ENCODE measurements around the gene SMPD3. TPM values are rescaled to one million over a fixed set of nuclear protein-coding genes. Genes with fewer than 3 reads are reported as not detected.

The SMPD3 gene
- total and polyA plus RNA-seq, 3 donors from 2014 or later, result 13.3 to 23.4 (median 20.6) TPM

DNA sequence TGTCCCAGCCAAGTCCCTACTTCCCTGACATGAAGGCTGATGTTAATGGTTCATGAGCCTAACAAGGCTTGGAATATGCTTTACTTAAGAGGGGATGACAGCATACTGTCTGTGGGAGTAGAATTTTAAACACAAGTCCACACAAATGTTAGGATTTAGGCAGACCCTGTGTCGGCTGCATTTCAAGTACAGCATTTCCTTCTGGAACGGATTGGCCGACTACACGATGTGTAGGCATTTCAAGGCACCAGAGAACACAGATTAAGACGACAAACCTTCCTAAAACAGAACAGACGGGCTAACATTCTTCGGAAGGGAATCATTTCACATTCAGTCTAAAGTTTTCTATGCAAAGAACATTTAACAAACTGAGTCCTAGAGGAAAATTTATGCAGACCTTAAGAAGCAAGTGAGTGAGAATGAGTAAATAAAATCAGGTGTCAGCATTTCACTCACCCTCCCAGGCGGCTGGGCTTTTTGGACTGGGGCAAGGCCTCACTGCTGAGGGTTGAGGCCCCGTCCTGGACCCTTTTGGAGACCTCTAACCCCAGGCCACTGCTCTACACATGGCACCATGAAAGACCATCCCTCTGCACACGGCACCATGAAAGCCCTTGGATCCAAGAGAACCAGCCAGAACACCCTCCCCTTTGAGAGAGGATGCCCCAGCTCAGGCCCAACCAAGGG is 67.5 kb downstream of the SMPD3 start:
- WGBS, 2 donors, result 87 to 92% methylated on average over 10 of the region's 10 CpGs
- intact Hi-C loops (cut with DNase I; ENCODE audit: low total_unique reads), result no loop called here
- peaks cover 15% of the 10 kb centered on the region for H3K4me1 ChIP-seq
- H3K27ac ChIP-seq, result no peak overlapping the region
- TF ChIP-seq, protein P1, sequence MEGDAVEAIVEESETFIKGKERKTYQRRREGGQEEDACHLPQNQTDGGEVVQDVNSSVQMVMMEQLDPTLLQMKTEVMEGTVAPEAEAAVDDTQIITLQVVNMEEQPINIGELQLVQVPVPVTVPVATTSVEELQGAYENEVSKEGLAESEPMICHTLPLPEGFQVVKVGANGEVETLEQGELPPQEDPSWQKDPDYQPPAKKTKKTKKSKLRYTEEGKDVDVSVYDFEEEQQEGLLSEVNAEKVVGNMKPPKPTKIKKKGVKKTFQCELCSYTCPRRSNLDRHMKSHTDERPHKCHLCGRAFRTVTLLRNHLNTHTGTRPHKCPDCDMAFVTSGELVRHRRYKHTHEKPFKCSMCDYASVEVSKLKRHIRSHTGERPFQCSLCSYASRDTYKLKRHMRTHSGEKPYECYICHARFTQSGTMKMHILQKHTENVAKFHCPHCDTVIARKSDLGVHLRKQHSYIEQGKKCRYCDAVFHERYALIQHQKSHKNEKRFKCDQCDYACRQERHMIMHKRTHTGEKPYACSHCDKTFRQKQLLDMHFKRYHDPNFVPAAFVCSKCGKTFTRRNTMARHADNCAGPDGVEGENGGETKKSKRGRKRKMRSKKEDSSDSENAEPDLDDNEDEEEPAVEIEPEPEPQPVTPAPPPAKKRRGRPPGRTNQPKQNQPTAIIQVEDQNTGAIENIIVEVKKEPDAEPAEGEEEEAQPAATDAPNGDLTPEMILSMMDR (IDR thresholded peaks at IDR 0.05), result no peak
- no peaks in the 10 kb centered on the region for H3K36me3 ChIP-seq (ENCODE audit: low read depth, missing control alignments)
- no peak overlapping the region for H3K4me3 ChIP-seq
- no peaks in the 10 kb centered on the region for H3K9me3 ChIP-seq
- no peak for DNase-seq
- H3K27me3 ChIP-seq, result no peaks in the 10 kb centered on the region

DNA sequence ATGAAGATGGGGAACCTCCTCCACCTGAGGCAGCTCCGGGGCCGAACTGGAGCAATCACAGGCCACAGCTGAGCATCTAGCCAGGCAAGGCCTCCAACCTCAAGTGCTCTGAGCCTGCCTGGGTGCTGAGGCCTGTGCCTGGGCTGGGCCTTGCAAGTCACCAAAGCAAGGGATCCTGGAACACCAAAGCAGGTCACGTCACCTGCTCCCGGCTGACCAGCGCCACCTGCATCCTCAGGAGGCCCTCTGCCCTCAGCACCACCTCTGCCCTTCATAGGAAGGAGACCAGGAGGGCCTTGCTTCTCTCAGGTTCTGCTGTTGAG is 68.0 kb downstream of the SMPD3 start:
- DNase-seq, result no peak
- Histone ChIP-seq H3K36me3 (ENCODE audit: low read depth, missing control alignments) (no peaks in the 10 kb centered on the region), H3K27ac (no peak overlapping the region), H3K27me3 (no peaks in the 10 kb centered on the region), H3K4me1 (peaks cover 15% of the 10 kb centered on the region), H3K9me3 (no peaks in the 10 kb centered on the region), H3K4me3 (no peak overlapping the region)
- no peak for TF ChIP-seq POLR2A (IDR thresholded peaks at IDR 0.05)
- TF ChIP-seq, protein P1 (IDR thresholded peaks at IDR 0.05), result no peak
- 94 to 95% methylated on average over 4 to 5 of the region's 5 CpGs for WGBS, 2 donors
- intact Hi-C loops (cut with DNase I; ENCODE audit: low total_unique reads), result no loop called here

DNA sequence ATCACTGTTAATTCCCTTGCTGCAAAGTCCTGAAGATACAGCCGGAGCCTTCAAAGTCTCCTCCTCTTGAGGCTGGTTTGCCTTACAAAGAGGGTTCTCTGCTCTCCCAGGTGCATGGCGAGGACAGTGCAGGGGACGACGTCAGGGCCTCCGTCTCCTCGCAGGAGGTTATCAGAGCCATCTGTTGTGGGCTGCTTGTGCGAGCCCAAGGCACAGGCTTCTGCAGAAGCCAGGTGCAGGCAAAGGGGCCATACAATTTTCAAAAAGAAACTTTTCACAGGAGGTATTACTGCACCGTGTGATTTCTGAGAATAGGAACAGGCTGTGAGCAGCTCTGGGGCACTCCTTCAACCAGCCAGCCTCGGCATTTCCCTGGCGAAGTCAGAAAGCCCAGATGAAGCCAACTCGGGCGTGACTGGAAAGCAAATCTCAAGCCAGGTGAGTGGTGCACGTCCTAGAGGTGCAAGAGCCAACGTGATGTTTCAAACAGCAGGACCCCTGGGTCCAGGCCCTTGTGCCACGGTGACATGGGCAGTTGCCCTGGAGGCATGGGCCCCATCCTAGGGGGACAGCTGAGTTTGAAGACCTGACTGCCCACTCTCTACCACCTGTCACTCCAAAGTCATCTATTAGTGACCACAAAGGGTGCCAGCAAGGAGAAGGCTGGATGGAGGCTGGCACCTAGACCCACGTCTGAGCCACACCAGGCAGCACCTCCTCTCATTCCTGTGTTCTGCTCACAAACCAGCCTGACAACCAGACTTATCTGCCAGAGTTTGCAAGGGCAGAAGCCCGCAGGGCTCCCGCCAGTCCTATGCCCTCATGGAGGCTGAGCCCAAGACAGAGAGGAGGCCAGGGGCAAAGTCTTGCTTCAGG is 68.6 kb downstream of the SMPD3 start:
- Histone ChIP-seq H3K36me3 (ENCODE audit: low read depth, missing control alignments) (no peaks in the 10 kb centered on the region), H3K4me3 (no peak overlapping the region), H3K27ac (no peak overlapping the region), H3K4me1 (peaks cover 15% of the 10 kb centered on the region), H3K9me3 (no peaks in the 10 kb centered on the region), H3K27me3 (no peaks in the 10 kb centered on the region)
- no peak for TF ChIP-seq POLR2A (IDR thresholded peaks at IDR 0.05)
- TF ChIP-seq, protein P1 (IDR thresholded peaks at IDR 0.05), result no peak
- DNase-seq, result no peak
- WGBS, 2 donors, result 78 to 80% methylated on average over 11 to 18 of the region's 18 CpGs
- intact Hi-C loops (cut with DNase I; ENCODE audit: low total_unique reads), result no loop called here

DNA sequence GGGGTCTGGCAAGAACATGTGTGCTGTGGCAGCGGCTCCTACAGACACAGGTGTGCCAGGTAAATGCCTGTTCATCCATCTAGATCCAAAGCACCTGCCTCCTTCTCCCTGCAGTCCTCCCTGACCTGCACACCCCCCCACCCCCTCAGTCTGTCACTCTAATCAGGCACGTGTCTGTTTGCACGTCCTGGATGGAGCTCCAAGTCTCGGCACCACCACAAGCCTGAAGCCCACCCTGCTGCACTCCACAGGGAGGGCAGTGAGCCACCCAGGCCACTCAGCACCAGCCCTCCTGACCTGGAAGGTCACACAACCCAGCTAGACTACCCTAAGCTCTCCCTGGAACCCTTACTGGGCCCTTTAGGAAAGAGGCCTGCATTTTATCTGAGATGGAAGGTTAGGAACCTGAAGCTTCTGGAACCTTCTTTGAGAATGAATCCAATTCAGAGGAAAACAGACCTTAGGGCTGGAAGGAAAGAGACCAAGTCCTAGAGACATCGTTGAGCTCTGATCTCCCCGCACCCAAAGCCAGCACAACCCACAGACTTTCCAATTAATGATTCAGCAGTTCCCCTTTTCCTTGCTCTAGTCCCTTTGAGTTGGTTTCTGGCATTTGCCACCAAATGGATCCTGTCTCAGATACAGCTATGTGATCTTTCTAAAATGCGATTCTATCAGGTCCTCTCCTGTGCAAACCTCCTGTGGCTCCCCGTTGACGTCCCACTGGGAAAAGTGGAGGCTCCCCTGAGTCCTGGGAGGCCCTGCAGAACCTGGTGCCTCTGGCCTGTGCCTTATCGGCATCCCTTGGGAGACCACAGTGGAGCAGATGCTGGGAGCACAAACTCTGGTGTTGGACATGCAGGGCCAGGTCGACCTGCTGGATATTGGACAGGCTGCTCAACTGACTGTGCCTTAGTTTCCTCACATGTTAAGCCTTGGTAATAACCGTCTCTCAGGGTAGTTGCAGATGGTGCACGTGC is 69.6 kb downstream of the SMPD3 start:
- H3K27ac ChIP-seq, result no peak overlapping the region
- DNase-seq, result no peak
- no peak for TF ChIP-seq POLR2A (IDR thresholded peaks at IDR 0.05)
- TF ChIP-seq, protein P1 (IDR thresholded peaks at IDR 0.05), result no peak
- H3K4me3 ChIP-seq, result no peak overlapping the region
- peaks cover 15% of the 10 kb centered on the region for H3K4me1 ChIP-seq
- intact Hi-C loops (cut with DNase I; ENCODE audit: low total_unique reads), result no loop called here
- no peaks in the 10 kb centered on the region for H3K9me3 ChIP-seq
- WGBS, 2 donors, result 62 to 72% methylated on average over 9 to 13 of the region's 13 CpGs
- H3K27me3 ChIP-seq, result no peaks in the 10 kb centered on the region
- H3K36me3 ChIP-seq (ENCODE audit: low read depth, missing control alignments), result no peaks in the 10 kb centered on the region
